Suppressor macrophage treated with lipopolysaccharide for 4 hours (primary cell): Measurements from ENCODE around the gene UST.

Source experiments
- DNase-seq: peaks from one replicate; pipeline ENCODE4 v3.0.0-alpha.2; 2020

Gene UST

DNA sequence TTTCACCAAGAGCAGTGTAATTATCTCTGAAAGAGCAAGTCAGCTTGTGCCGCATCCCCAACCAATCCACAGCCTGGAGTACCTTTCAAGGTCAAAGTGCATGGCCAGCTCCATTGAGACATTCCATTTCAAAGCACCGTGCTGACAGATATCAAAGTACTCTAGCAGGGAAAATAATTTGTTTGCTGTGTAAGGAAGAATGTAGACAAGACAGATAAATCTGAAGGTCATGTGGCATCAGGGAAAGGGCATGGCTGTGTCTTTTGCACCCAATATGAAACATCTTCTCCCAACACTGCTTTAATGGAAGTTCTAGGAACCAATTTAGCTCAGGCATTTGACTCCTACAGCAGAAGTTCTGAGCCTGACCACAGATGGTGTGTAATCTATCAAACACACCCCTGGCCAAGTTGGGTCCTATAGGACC, 328.0 kb downstream of the UST start:
- DNase-seq = no peak

DNA sequence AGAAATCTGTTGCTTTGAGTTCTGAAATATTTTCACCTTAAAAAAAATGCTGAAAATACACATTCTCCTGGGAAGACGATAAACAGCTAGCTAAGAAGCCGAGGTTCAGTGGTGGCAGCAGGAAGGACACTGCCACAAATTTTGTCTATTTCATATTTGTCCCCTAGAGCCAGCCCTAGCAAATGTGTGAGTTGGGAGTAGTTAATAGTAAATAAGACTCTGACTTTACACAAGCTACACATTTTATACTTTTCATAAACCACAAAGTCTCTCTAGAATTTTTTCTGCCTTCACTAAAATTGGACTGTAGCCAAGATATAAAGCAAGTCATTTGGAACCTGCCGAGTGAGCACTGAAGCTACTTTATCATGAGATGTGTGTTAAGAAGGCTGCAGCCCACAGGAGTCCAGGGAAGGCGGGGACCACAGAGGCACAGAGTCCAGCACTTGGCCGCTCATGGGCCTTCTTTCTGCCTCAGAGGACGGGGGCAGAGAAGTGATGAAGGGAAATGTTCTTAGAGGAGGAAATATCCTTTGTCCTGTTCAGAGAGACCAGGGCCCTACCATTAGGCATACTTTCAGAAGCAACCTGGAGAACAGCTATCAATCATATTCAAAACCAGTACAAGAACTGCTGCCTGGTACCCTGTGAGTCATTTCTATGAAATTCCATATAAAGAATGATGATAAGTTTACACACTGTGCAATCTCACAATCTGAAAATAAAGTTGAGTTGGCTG, 329.0 kb downstream of the UST start:
- no peak for DNase-seq

DNA sequence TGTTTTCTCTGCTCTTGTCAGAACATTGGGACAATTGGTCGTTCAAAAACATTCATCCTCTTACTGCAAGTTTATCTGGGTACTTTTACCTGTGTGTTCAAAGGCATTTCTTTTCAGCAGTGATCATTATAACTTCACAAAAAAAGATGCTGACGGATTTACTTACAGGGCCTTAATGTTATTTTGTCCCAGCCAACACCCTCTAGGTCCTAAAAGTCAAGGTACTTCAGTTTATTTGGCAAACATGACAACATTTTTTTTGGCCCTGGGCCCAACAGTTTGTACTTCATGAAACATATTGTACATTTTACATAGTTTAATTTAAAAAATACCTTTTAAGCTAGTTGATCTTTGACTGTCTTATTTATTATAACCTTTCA, 329.5 kb downstream of the UST start:
- DNase-seq = no peak

DNA sequence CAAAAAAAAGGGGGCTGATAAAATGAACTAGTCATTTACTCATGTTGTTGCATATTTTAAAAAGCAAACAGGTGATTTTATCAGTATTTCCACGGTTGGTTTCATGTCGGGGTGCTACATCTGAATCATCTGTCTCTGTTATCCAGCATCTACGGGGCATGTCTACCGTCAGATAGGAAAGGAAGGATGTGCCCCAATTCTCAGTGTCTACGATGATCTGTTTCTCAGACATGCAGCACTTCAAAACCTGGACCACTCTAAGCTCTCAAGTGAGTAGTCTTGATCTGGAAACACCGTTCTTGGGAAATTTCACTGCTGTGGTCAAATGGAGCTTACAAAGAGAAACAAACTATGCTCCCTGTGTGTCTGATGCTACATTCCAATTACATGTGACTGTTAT, 330.4 kb downstream of the UST start:
- DNase-seq = no peak

DNA sequence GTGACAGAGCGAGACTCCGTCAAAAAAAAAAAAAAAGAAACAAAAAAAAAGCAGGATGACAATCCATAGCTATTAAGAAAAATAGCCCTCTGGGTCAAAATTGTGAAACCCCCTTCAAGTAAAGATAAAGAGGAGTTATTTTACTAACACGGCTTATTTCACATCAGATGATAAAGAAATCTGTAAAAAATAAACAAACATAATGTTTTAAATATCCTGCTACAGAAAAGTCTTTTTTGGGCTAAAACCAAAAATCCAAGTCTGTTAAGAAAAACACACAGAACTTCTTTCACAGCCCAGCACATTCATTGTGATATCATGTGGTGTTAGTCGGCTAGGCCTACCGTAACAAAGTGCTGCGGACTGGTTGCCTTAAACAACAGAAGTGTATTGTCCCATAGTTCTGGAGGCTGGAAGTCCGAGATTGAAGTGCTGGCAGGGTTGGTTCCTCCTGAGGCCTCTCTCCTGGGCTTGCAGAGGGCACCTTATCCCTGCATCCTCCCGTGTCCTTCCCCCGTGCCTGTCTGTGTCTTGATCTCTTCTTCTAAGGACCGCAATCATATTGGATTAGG, 331.5 kb downstream of the UST start:
- DNase-seq = no peak

DNA sequence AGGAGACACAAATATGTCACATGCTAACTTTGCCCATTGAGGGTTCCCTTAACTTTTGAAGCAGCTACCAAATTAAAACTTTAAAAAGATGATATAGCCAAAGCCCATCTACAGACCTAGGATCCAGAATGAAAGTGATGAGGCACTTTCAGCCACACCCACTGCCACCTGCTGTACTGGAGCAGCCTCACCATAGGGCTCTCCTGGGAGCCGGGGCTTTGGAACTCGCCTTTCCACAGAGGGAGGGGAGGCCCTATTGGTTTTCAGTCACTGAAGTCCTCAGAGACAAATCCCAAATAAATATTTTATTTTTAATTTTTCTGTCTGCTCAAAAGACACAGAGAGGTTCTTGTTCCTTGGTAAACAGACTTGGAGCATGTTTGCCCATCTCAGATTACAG, 332.6 kb downstream of the UST start:
- no peak for DNase-seq

DNA sequence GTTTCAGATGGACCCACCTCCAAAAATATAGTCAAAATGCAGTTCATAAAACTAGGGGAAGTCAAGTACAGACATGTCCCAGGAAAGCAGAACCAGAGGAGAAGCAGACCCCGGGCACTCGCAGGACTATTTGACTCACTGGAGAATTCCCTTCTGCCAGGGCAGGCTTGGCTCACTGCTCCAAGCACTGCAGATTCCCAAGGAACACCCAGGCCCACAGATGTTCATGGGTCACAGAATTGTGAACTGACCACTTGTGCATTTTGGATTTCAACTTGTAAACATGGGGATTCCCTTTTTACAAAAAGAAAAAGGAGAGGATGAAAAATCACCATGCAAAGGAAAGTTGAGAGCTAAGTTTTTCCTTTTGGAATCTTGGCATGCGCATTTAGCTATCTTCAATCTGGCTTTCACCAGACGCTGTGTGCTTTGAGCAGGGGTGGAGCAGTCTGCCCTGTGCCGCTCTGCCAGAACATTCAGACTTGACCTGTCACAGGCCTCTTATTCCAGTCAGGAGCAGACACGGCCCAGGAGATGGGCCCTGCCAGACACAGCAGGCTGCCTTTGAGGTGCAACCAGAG, 333.2 kb downstream of the UST start:
- peak; percentile 79 for DNase-seq

DNA sequence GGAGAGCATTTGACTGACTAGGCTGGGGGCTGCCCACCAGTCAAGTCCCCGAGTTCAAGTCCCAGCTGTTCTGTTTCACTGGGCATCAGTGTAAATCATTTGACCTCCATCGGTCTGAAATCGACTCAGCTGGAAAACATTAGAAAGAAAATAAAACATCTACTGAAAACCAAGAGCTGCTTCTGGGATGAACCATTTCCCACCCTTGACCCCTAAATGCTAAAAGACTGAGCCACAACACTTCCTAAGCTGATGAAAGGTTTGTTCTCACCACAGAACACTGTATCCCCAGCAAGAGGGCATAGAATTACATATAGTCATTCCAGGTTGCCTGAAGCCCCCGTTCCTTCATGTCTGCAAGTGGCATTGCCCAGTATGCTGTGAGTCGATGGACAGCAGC, 333.7 kb downstream of the UST start:
- no peak for DNase-seq

DNA sequence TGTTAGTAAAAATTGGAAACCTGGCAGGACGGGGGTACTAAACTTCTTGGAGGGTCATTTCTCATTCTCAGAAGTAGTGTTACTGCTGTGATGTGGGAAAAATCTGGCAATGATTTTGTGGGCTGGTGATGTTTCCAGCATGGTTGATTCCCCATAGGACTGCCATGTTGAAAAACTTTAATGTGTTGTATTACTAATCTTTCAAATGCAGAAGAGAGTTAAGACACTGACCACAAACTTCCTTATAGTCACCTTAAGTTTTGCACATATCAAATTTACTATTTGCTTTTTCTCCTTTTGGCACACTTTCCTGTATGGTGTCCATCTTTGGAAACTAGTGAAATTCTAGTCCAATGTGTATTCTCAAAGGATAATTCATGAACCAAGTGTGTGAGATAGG, 334.5 kb downstream of the UST start:
- DNase-seq = no peak

DNA sequence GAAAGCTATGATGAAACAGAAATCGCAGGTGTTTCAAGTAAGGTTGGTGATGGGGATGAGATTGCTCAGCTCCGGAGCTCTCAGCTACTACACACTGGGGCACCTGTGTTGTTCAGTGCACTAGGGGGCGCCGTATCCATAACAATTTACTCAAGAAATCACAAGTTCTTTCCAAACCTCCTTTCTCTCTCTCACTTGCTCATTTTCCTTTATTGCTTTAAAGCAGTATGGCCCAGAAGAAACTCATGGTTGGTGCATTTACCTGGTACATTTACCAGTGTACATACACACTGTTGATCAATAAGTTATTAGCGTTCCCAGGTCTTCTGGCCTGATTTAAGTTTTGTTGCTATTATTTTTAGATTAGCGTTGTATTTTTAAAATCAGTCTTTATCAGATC, 335.5 kb downstream of the UST start:
- DNase-seq = peak; percentile 74

DNA sequence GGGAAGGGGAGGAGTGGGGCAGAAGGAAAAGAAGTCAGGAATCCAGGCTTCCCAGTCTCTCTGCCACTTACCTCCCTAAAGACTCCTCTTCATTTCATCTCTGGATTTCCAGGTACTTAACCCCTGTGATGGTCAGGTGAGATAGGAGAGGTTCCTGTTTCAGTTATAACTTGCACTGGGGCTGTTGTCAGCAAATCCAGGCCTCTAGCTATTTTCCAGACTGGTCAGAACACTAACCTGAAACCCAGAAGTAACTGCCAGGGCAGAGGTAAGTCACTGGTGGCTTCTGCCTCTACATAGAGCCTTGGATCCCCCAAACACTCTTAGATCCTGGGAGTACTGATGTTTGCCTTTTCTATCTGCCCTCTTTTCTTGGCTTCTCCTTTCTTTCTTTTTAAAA, 337.2 kb downstream of the UST start:
- DNase-seq = no peak

DNA sequence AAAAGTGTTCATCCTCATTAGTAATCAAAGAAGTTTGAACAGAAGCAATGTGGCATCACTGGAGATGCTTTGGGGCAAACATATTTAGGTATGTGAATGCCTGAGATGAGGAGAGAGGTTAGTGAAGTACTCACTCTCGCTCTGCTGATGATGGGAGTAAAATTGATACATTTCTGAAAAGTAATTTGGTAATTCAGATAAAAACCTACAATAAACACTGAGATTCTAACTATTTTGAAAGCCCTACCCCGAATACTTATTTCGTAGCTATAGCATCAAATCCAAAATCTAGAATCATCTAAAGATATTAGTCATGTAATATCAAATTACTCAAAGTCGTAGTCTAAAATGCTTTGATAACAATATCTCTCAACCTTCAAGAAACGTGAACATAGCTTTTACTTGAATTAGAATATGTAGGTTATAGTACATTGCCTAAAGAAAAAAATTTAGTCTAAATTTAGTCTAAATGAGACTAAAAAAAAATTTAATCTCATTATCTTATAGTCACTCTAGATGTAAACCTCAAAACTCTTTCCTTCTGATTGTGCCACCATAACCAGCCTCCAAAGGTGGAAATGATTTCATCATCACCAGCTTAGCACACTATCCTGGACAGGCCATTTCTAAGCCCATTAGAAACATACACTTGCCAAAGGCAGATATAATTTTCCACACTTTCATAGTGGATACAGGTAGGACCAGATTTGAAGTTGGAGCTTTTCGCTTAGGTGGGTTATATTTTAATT, 338.2 kb downstream of the UST start:
- no peak for DNase-seq

DNA sequence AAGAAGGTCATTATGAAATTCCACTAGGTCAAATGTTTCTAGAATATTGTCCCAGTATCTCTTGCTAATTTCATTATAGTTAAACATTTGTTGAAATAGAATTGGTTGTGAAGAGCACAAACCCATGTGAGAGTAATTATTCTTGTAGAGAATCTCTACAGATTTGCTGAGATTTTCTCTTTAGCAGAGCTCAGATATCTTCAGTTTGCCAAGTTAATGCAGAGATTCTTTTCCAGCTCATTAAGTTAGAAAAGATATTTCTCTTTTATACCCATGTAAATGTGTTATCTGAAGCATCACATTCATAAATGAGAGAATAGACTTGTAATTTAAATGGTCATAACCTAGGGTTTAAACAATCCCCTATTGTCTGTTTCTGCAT, 338.7 kb downstream of the UST start:
- DNase-seq = no peak

DNA sequence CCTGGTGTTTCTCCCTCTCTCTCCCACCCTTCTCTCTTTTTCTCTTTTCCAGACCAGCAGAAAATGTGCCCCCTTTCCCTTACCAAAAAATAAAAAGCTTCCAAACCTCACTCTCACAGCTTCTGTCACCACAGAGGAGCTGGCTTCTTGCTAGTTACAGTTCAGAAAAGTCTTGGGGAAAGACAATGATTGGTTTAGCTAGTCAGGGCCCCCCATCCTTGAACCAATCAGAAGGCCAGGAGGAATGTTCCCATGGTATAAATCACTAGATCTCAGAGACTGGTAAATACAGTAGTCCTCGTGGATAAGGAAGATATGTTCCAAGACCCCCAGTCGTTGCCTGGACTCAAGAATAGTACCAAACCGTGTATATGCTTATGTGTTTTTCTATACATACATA, 339.5 kb downstream of the UST start:
- no peak for DNase-seq

DNA sequence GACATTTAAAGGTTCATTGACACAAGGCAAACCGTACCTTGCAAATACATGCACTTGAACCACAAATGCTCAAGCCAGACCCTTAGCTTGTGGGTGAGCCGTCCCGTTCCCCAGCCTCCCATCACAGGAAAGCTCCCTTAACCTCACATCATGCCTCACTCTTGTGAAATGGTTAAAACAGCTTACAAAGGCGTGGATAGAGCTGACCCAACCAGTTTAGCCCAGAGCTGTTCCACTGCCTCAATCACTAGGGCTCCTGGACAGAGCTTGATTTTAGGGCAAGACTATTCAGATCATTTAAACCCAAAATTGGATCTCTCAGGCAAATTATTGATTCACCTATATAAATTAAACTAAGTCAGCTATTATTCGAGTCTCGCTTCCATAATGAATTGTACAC, 341.1 kb downstream of the UST start:
- DNase-seq = no peak

DNA sequence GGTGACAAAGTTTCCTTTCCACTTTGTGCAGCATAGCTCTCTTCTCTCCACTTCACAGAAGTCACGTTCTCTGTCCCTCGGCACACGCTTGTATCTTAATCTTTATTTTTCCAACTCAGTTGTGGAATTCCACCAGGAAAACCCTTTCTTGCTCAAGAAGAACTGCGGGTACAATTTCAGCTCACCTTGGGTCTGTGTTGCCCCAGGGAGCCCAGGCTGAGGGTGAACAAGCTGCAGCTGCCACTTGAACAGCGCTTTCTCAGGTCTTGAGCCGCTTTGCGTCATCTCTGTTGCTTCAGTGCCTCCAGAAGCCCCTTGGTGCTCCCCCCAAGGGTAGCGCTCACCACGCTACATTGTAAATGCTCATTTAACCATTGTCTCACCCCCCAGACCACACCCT, 341.5 kb downstream of the UST start:
- no peak for DNase-seq

DNA sequence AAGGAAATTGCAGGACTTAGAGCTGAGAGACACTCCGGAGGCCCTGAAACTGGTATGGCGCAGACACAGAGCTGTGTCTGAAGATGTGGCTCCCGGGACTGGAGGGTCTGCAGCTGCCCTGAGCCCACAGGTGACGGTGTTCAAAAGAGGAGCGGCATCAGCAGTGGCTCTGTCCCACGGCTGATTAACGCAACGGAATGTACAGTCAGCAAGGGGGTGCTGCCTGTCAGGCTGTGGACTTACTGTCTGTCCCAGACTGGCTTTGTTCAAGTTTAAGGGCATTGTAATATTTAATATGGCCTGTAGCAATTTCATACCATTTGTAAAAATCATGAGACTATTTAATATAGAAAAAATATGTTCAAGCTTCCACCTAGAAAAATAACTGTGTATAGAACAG, 342.7 kb downstream of the UST start:
- DNase-seq = no peak

DNA sequence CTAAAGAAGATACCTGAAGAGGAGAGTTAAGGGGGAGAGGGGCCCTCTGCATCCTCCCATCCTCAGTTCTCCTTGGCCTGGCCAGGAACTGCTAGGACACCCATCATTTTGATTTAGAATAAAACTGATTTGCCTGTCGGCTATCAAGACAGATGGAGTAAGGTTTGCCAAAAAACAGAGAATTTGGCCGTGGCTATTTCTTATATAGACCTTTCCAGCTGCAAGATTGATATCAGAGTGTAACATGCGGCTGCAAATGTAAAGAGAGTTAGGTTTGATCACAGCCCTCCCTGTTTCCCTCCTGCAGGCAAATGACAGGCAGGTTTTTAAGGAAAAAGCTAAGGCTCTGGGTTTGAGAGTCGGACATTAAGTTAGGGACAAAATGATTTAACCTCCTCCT, 344.1 kb downstream of the UST start:
- DNase-seq = no peak

DNA sequence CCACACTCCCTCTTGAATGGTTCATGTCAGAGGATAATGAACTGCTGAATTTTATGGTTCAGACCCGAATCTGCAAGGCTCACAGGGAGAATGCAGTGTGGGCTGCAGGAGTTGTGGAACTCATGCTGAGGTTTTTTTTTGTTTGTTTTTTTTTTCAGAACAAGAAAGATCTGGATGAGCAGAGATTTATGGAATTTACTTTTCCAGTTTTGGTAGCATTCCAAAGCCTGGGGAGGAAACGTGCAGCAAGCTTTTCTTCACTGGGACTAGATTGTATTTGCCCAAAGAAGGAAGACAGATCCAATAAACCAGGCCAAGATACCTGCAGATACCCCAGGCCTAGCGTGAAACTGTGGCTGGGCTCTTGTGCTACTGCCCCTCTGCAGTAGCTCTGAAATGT, 346.8 kb downstream of the UST start:
- no peak for DNase-seq

DNA sequence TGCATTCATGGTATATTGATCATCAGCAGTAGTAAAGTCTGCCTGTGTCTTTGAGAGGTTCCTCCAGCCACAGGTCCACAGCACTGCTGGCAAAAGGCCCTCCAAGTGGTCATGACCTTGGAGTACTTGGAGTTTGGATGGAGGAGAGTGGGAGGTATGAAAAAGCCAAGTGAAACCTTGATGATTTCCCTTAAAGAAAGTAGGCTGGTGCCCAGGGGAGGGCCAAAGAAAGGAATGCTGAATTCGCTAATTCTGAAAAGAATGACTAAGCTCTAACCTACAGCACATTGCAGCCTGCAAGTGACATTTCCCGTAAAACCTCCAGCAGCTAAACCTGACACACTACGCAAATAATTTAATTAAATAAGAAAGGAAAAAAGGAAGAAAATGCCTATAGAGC, 347.3 kb downstream of the UST start:
- DNase-seq = peak; percentile 44

DNA sequence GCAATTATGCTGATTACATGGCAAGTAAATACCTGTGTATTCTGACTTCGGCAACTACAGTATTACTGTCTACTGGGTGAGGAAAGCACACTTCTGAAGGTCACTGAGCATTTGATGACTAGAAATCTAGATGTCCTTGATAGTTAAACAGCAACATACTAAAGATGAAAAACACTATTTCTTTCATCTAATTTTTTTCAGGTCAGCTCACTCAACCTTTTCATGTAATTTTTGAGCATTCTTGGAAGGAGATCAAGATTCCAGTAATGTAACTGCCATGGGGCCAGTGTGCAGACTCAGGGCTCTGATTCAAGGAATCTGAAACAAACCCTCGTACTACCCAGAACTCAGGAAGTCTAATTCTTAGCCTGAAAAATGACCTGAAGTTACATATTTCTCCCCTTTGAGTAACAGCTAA, 348.1 kb downstream of the UST start:
- no peak for DNase-seq

DNA sequence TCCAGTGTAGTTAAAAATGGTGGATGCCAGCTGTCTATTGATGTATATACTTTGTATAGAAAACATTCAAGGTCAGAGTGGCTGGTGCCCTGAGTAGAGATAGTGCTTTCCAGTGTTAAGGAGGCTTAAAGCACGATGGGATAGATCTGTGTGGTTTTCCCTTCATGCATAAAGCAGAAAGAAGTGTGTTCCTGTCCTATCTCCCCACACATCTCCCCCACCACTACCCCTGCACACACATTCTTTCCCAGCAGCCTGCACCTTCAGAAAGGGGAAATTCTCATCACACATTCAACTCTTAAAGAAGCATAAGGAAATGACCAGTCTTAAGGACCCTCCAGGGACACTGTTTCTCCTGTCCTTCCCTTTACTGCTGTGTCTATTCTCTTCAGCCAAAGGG, 349.0 kb downstream of the UST start:
- no peak for DNase-seq

DNA sequence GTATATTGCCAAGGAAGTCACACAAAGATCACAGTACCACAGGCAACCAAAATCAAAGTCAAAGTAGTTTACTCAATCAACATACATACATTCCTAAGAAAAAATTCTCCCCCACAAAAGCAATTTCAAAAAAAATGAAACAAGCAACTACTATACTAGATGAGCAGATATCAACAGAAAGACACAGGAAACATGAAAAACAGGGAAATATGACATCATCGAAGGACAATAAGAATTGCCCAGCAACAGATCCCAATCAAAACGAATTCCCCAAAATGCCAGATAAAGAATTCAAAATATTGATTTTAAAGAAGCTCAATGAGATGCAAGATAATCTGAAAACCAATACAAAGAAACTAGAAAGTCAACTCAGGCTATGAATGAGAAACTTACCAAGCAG, 351.0 kb downstream of the UST start:
- DNase-seq = no peak

DNA sequence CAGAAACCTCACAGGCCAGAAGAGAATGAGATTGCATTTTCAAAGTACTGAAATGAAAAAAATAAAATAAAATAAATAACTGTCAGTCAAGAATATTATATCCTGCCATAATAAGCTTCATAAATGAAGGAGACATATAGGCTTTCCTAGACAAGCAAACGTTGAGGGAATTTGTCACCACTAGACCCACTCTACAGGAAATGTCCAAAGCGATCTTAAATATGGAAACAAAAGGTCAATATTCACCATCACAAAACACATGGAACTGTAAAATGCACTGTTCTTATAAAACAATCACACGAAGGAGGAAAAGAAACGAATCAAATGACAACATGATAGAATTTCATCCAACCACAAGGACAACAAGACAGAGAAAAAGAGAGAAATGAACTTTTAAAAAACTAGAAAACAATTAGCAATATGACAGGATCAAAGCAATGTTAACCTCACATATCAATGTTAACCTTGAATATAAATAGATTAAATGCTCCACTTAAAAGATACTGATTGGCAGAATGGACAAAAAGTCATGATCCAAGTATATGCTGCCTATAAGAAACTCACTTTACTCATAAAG, 352.0 kb downstream of the UST start:
- no peak for DNase-seq
